NCI-H2081 treated with DMSO at 0.1 percent for 48 hours (cell line): Measurements from ENCODE around the gene PIP4K2A.

Source experiments
- DNase-seq: peaks from one replicate; lab custom pipeline; 2025; lab: John Stamatoyannopoulos, UW

PIP4K2A gene

DNA sequence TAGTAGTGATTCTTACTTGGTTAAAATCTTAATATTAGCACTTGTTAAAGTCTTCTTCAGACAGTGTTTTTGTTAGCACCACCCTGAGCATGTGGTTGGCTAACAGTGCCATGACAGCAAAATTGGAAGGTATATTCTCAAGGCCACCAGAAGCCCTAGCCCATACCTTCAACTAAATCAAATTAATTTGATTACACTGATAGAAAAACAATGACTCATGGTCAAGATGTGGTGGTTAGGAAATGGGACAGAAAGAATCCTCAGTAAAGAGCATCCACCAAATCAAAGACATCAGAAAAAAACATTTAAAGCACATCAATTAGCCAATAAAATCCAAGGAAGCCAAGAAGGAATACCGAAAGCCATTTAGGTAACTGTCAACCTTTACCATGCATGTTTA is 75.5 kb downstream of the PIP4K2A start:
- no peak for DNase-seq

GRCh38 chr10:22637491-22637890 is 76.9 kb downstream of the PIP4K2A start:
- no peak for DNase-seq

DNA sequence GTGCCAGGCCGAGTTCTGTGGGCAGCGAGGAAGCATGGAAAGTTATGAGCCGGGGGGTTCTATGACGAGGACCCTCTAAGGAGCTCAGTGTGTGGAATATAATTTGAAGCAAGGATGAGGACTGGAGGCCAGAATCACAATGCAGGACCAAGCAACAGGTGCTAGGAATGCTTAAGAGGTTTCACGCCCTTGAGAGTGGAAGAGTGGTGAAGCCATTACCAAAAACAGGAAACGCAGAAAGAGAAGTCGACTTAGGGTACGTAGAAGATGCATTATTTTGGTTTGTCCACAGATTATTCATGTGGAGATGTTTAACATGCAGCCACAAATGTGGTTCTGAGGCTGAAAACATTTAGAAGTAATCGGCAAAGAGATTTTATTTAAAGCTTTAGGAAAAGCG is 78.7 kb downstream of the PIP4K2A start:
- no peak for DNase-seq

GRCh38 chr10:22634606-22635459 is 79.5 kb downstream of the PIP4K2A start:
- DNase-seq: no peak

DNA sequence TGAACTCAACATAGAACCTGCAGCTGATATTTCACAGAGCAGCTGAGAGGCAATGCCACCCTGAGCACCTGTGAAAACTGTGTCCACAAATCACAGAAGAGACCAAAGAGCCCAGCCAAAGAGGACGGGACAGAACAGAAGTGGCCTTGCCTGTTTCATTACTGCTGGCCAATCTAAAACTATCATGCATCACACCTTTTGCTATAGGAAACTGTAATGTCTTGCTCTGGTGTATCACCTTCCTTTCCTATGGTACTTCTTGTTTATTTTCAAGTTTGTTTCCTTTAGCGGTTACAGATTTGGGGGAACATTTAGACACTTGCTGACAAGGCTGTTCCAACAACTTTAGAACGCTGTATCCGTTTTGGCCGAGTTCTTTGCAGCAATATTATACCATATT is 80.3 kb downstream of the PIP4K2A start:
- no peak for DNase-seq

DNA sequence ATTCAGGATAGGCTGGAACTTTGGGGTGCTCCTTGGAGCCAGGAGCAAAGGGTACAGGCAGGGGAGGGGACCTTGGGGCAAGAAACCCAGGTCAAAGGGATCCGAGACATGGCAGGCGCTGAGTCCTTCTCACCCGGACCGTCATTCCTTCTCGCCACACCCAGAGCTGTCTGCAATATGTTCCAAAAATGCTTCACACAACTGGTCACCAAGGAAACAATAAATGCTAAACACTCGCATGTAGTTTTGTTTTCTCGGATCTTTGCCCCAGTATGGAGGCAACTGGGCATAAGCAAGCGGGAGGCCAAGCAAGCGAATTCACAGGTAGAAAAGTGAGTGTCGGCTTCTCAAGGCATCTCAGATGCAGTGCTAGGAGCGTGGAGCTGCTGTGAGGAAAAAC is 80.8 kb downstream of the PIP4K2A start:
- DNase-seq: no peak

GRCh38 chr10:22633106-22633505 is 81.3 kb downstream of the PIP4K2A start:
- no peak for DNase-seq

GRCh38 chr10:22631646-22632278 is 82.6 kb downstream of the PIP4K2A start:
- DNase-seq: no peak

DNA sequence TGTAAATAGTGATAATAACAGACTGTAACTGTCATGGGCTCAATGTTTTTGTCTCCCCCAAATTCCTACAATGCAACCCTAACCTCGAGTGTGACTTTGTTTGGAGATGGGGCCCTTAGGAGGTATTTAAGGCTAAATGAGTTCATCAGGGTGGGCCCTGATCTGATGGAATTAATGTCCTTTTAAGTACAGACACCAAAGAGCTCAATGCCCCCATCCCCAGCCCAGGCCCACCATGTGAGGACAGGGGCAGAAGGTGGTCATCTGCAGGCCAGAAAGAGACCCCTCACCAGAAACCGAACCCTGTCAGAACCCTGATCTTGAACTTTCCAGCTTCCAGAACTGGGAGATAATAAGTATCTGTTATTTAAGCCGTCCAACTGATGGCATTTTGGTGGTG is 83.2 kb downstream of the PIP4K2A start:
- no peak for DNase-seq

GRCh38 chr10:22630234-22631174 is 83.9 kb downstream of the PIP4K2A start:
- no peak for DNase-seq

DNA sequence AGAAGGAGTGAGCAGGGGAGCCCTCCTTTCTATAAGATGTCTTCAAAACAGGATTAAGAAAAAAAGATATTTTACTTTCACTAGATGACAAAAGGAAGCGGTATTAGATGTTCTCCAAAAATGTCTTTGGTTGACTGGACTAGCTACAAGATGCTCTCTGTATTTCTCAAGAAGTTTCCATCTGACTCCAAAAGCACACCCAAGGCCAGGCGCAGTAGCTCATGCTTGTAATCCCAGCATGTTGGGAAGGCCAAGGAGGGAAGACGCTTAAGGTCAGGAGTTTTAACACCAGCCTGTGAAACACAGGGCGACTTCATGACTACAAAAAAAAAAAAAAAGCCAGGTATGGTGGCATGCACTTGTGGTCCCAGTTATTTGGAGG is 84.5 kb downstream of the PIP4K2A start:
- no peak for DNase-seq

DNA sequence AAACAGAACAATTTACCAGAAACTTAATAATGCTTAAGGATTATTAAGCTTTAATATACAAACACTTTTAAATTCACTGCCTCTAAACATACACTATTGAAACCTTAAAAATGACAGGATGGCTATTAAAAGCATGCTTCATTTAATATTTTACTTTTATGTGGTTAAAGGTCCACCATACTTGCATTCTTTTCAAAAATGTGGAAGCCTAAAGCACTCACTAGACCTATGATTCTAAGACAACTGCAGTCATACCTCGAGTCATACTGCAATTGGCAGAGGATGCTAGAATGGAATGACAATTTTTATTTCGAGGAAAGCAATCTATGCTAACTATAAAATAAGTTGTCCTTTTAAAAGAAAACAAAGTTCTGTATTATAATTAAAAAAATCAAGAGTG is 85.3 kb downstream of the PIP4K2A start:
- no peak for DNase-seq

DNA sequence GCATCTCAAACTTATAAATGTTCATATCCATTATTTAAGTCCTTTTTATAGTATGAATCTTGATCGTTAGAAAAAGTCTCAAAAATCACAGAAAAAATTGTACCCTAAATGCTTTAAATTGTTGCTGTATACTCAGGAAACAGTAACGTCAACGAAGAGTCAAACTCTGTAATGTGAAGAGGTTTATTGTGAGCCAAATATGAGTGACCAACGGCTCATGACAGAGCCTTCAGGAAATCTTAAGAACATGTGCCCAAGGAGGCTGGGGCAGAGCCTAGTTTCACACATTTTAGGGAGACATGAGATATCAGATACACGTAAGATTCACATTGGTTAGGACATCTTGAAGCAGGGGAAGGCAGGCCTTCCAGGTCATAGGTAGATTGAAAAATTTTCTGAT is 86.1 kb downstream of the PIP4K2A start:
- DNase-seq: no peak

DNA sequence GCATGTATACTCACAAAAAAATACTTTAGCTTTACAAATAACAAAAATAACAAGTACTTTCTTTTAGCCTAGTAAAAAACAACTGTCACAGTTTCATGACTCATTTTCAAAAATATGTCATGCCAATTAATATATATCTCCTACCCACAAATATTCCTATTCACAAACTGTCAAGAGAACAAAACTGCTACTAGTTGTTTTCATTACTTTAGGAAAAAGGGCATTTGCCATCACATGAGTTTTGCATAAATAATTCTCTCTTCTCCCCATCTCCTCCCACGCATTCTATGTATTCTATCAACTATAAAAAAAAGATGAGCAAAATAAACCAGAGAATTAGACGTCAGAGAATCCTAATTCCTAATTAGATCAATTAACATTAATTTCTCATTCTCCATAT is 87.6 kb downstream of the PIP4K2A start:
- DNase-seq: no peak

- no peak for DNase-seq
Observed at GRCh38 chr10:22625516-22626290, 88.7 kb downstream of the PIP4K2A start.

DNA sequence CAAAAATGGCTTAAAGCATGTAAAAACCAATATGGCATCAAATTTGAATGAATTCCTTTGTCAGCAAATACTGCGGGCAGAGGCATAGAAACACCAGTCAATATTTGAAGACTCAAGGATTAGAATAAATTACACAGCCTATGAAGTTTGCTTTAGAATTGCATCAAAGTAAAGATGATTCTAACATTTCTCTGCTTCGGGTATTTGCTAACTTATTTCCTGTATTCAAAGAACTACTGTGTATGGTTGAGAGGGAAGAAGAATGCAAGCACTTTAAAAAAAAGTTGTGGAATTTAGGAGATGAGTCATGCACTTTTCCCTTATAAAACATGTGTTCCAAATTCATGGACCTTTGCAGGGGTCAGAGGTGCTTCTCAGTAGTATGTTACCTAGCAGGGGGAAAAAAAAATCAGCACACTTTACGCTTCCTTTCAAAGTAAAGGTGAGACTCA is 90.1 kb downstream of the PIP4K2A start:
- DNase-seq: no peak

- no peak for DNase-seq
Observed at GRCh38 chr10:22623633-22624253, 90.6 kb downstream of the PIP4K2A start.

GRCh38 chr10:22622242-22622806 is 92.1 kb downstream of the PIP4K2A start:
- DNase-seq: no peak

GRCh38 chr10:22621726-22622125 is 92.7 kb downstream of the PIP4K2A start:
- DNase-seq: no peak

DNA sequence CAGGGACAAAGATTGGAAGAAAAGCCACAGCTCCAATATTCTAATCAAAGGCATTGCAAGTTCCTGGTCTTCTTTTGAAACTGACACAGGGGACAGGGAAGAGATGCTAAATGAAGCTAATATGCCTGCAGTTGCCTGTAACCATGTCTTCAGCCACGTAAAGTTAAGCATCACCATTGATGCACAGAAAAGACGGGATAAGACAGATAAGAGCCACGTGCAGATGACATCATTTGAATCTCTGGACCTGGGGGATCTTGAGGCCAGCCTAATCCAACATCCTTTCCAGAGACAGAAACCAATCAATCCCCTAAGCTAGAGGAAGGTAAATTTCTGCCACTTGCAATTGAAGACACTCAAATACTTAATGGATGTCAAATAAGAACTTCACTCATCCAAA is 93.4 kb downstream of the PIP4K2A start:
- DNase-seq: no peak
